Measurements from ENCODE around the gene RND2. TPM values are rescaled to one million over a fixed set of nuclear protein-coding genes. Genes with fewer than 3 reads are reported as not detected.
"Not testable (repeated sequence)": the region's sequence is repeated elsewhere in the genome, so short reads cannot be mapped to it uniquely, and the experiment has no call there.

Gene RND2
- total and polyA plus RNA-seq, 5 donors from 2014 or later = 0.05 to 0.18 (median 0.08) TPM; not detected in 2

- not testable (repeated sequence) for H3K27me3 Mint-ChIP-seq; H3K36me3 ChIP-seq (ENCODE audit: control insufficient read depth, insufficient read depth, low read length); H3K9me3 ChIP-seq (ENCODE audit: control insufficient read depth in 2 of 2, low read length in 2 of 2); DNase-seq; H3K36me3 Mint-ChIP-seq; H3K27ac ChIP-seq (ENCODE audit: insufficient read depth, low read length, poor library complexity, severe bottlenecking); H3K27ac Mint-ChIP-seq; H3K9me3 Mint-ChIP-seq; H3K4me1 ChIP-seq (ENCODE audit: control insufficient read depth, insufficient read depth, low read length, poor library complexity, severe bottlenecking); ATAC-seq (ENCODE audit: low read depth in 2 of 2); H3K4me3 ChIP-seq (ENCODE audit: low read depth, low read length); H3K4me1 Mint-ChIP-seq; H3K27me3 ChIP-seq (ENCODE audit: control insufficient read depth, insufficient read depth, low read length); H3K4me3 Mint-ChIP-seq
Measured at GRCh38 chr17:43053008-43053407, 28.0 kb downstream of the RND2 start.

- H3K27ac ChIP-seq (ENCODE audit: insufficient read depth, low read length, poor library complexity, severe bottlenecking) = no peak overlapping the region
- H3K4me1 ChIP-seq (ENCODE audit: control insufficient read depth, insufficient read depth, low read length, poor library complexity, severe bottlenecking) = no peaks in the 10 kb centered on the region
- Mint-ChIP-seq H3K36me3 (no peaks in the 10 kb centered on the region), H3K27ac (no peak overlapping the region), H3K9me3 (no peaks in the 10 kb centered on the region), H3K27me3 (no peaks in the 10 kb centered on the region), H3K4me1 (no peaks in the 10 kb centered on the region), H3K4me3 (no peak overlapping the region)
- DNase-seq (no peak), ATAC-seq (ENCODE audit: low read depth in 2 of 2) (no peak)
- no peaks in the 10 kb centered on the region for H3K27me3 ChIP-seq (ENCODE audit: control insufficient read depth, insufficient read depth, low read length)
- no peaks in the 10 kb centered on the region for H3K36me3 ChIP-seq (ENCODE audit: control insufficient read depth, insufficient read depth, low read length)
- H3K9me3 ChIP-seq (ENCODE audit: control insufficient read depth in 2 of 2, low read length in 2 of 2) = no peaks in the 10 kb centered on the region
- no peak overlapping the region for H3K4me3 ChIP-seq (ENCODE audit: low read depth, low read length)
Measured at GRCh38 chr17:43056051-43056450, 31.0 kb downstream of the RND2 start.

- no peak overlapping the region for H3K4me3 Mint-ChIP-seq
- no peak for ATAC-seq (ENCODE audit: low read depth in 2 of 2)
- DNase-seq = no peak
Measured at GRCh38 chr17:43062984-43063638, 38.1 kb downstream of the RND2 start.

GRCh38 chr17:43068570-43069367 lies 43.7 kb downstream of the RND2 start:
- H3K9me3 Mint-ChIP-seq = no peaks in the 10 kb centered on the region
- H3K4me1 Mint-ChIP-seq = peaks cover 0 to 4% (median 0%) of the 10 kb centered on the region in 4 donors
- ATAC-seq (ENCODE audit: low read depth in 2 of 2) (no peak), DNase-seq (no peak)
- H3K36me3 ChIP-seq (ENCODE audit: control insufficient read depth, insufficient read depth, low read length) = no peaks in the 10 kb centered on the region
- H3K4me3 ChIP-seq (ENCODE audit: low read depth, low read length) = no peak overlapping the region
- no peaks in the 10 kb centered on the region for H3K9me3 ChIP-seq (ENCODE audit: control insufficient read depth in 2 of 2, low read length in 2 of 2)
- no peak overlapping the region for H3K27ac ChIP-seq (ENCODE audit: insufficient read depth, low read length, poor library complexity, severe bottlenecking)
- H3K4me3 Mint-ChIP-seq = no peak overlapping the region
- no peaks in the 10 kb centered on the region for H3K27me3 ChIP-seq (ENCODE audit: control insufficient read depth, insufficient read depth, low read length)
- no peaks in the 10 kb centered on the region for H3K36me3 Mint-ChIP-seq
- H3K4me1 ChIP-seq (ENCODE audit: control insufficient read depth, insufficient read depth, low read length, poor library complexity, severe bottlenecking) = no peaks in the 10 kb centered on the region
- H3K27me3 Mint-ChIP-seq = no peaks in the 10 kb centered on the region
- no peak overlapping the region for H3K27ac Mint-ChIP-seq

More at GRCh38 chr17:43062984-43063638, 38.1 kb downstream of the RND2 start:
- Mint-ChIP-seq H3K27ac (peak overlapping the region in 1 of 3 donors; percentile 2), H3K36me3 (no peaks in the 10 kb centered on the region), H3K27me3 (no peaks in the 10 kb centered on the region), H3K9me3 (no peaks in the 10 kb centered on the region), H3K4me1 (no peaks in the 10 kb centered on the region)
- H3K27ac ChIP-seq (ENCODE audit: insufficient read depth, low read length, poor library complexity, severe bottlenecking) = no peak overlapping the region
- H3K4me3 ChIP-seq (ENCODE audit: low read depth, low read length) = no peak overlapping the region
- no peaks in the 10 kb centered on the region for H3K4me1 ChIP-seq (ENCODE audit: control insufficient read depth, insufficient read depth, low read length, poor library complexity, severe bottlenecking)
- H3K9me3 ChIP-seq (ENCODE audit: control insufficient read depth in 2 of 2, low read length in 2 of 2) = no peaks in the 10 kb centered on the region
- no peaks in the 10 kb centered on the region for H3K27me3 ChIP-seq (ENCODE audit: control insufficient read depth, insufficient read depth, low read length)
- H3K36me3 ChIP-seq (ENCODE audit: control insufficient read depth, insufficient read depth, low read length) = no peaks in the 10 kb centered on the region

GRCh38 chr17:43069368-43069898 lies 44.4 kb downstream of the RND2 start:
- no peak for ATAC-seq (ENCODE audit: low read depth in 2 of 2)
- Mint-ChIP-seq H3K9me3 (no peaks in the 10 kb centered on the region), H3K27ac (no peak overlapping the region), H3K27me3 (no peaks in the 10 kb centered on the region), H3K4me3 (no peak overlapping the region), H3K36me3 (no peaks in the 10 kb centered on the region), H3K4me1 (peaks cover 0 to 4% (median 0%) of the 10 kb centered on the region in 4 donors)
- no peaks in the 10 kb centered on the region for H3K4me1 ChIP-seq (ENCODE audit: control insufficient read depth, insufficient read depth, low read length, poor library complexity, severe bottlenecking)
- H3K4me3 ChIP-seq (ENCODE audit: low read depth, low read length) = no peak overlapping the region
- H3K27me3 ChIP-seq (ENCODE audit: control insufficient read depth, insufficient read depth, low read length) = no peaks in the 10 kb centered on the region
- H3K36me3 ChIP-seq (ENCODE audit: control insufficient read depth, insufficient read depth, low read length) = no peaks in the 10 kb centered on the region
- no peak overlapping the region for H3K27ac ChIP-seq (ENCODE audit: insufficient read depth, low read length, poor library complexity, severe bottlenecking)
- H3K9me3 ChIP-seq (ENCODE audit: control insufficient read depth in 2 of 2, low read length in 2 of 2) = no peaks in the 10 kb centered on the region
- DNase-seq = no peak

GRCh38 chr17:43070257-43070656 lies 45.2 kb downstream of the RND2 start:
- Mint-ChIP-seq H3K27me3 (no peaks in the 10 kb centered on the region), H3K4me1 (peaks cover 0 to 4% (median 0%) of the 10 kb centered on the region in 4 donors), H3K4me3 (no peak overlapping the region), H3K9me3 (no peaks in the 10 kb centered on the region), H3K36me3 (no peaks in the 10 kb centered on the region), H3K27ac (peak overlapping the region in 1 of 3 donors; percentile 5)
- no peaks in the 10 kb centered on the region for H3K9me3 ChIP-seq (ENCODE audit: control insufficient read depth in 2 of 2, low read length in 2 of 2)
- no peaks in the 10 kb centered on the region for H3K36me3 ChIP-seq (ENCODE audit: control insufficient read depth, insufficient read depth, low read length)
- no peaks in the 10 kb centered on the region for H3K27me3 ChIP-seq (ENCODE audit: control insufficient read depth, insufficient read depth, low read length)
- H3K4me3 ChIP-seq (ENCODE audit: low read depth, low read length) = no peak overlapping the region
- ATAC-seq (ENCODE audit: low read depth in 2 of 2) (no peak), DNase-seq (no peak)
- no peaks in the 10 kb centered on the region for H3K4me1 ChIP-seq (ENCODE audit: control insufficient read depth, insufficient read depth, low read length, poor library complexity, severe bottlenecking)
- no peak overlapping the region for H3K27ac ChIP-seq (ENCODE audit: insufficient read depth, low read length, poor library complexity, severe bottlenecking)

GRCh38 chr17:43070872-43071271 lies 45.8 kb downstream of the RND2 start:
- Mint-ChIP-seq H3K9me3 (no peaks in the 10 kb centered on the region), H3K4me1 (peaks cover 0 to 4% (median 0%) of the 10 kb centered on the region in 4 donors), H3K4me3 (no peak overlapping the region), H3K36me3 (no peaks in the 10 kb centered on the region), H3K27ac (no peak overlapping the region), H3K27me3 (no peaks in the 10 kb centered on the region)
- Histone ChIP-seq H3K27ac (ENCODE audit: insufficient read depth, low read length, poor library complexity, severe bottlenecking) (no peak overlapping the region), H3K27me3 (ENCODE audit: control insufficient read depth, insufficient read depth, low read length) (no peaks in the 10 kb centered on the region), H3K36me3 (ENCODE audit: control insufficient read depth, insufficient read depth, low read length) (no peaks in the 10 kb centered on the region), H3K4me3 (ENCODE audit: low read depth, low read length) (no peak overlapping the region), H3K4me1 (ENCODE audit: control insufficient read depth, insufficient read depth, low read length, poor library complexity, severe bottlenecking) (no peaks in the 10 kb centered on the region), H3K9me3 (ENCODE audit: control insufficient read depth in 2 of 2, low read length in 2 of 2) (no peaks in the 10 kb centered on the region)
- ATAC-seq (ENCODE audit: low read depth in 2 of 2) (no peak), DNase-seq (no peak)

All from CD4-positive, CD25-positive, alpha-beta regulatory T cell (primary cell).